Effector CD8-positive, alpha-beta T cell (primary cell): ENCODE measurements around the gene KIRREL3.

Source experiments
- DNase-seq: peaks from one replicate; lab custom pipeline; 2025; lab: John Stamatoyannopoulos, UW

Gene KIRREL3

DNA sequence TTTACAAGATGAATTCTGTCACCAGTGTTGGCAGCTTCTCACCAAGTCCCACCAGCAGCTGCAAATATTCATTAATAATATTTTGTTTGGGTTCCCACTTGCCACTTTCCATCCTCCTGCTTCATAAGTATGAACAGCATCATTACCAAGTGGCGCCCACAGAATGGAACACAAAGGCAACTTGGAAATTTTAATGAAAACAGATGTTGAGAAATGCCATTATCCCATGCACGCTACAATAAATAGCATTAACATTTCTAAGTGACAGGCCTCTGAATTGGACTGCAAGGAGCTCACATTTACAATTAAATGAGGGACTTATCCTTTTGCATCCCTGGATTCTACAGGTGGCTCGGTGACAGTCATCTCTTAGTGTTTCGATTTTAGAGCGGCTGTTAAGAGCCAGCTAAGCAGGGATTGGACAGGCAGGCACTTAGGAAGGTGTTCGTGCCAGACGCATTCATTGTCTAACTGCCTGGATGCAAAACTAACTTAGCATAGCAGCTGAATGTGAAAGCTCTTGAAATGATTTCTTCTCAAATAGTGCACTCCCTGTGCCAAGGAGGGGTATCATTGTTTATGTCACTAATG is 170.3 kb downstream of the KIRREL3 start:
- DNase-seq: no peak

DNA sequence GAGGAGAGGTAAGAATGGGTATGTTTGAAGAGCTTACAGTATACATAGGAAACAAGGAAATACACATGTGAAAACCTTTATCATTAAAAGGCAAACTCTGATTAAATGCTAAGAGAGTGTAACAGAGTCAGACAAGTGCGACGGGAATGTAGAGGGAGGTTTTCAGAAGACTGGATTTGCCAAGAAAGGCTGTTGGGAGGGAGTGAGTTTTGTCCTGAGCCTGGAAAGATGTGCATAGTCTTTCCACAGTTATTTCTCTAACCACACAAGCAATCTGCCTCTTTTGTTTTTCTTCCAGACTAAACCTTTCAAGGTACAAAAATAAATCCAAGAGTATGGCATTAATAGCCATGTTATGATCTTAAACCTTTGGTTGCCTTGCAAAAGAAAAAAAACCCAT is 170.9 kb downstream of the KIRREL3 start:
- DNase-seq: no peak

DNA sequence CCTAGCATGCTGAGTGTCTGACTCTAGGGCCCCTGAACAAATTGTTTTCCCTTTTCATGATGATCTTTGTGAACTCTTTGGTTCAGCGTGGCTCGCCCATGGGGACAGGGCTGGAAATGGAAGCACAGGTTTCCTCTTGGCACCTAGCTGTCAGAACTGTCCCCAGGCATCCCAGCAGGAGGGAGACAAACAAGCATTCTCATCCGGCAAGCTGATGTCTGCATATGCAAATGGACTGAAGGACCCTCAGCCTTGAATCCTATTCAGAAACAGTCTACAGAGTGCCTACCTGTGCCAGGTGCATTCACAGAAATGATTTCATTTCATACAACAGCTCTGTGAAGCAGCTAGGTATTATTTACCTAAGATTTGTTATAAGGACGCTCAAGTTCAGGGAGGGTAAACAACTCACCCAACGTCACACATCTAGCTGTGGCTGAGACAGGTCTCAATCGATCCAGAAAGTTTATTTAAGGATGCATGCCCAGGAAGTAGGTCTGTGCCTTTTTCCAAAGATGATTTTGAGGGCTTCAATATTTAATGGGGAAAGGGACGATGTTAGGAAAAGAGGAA is 176.4 kb downstream of the KIRREL3 start:
- no peak for DNase-seq

DNA sequence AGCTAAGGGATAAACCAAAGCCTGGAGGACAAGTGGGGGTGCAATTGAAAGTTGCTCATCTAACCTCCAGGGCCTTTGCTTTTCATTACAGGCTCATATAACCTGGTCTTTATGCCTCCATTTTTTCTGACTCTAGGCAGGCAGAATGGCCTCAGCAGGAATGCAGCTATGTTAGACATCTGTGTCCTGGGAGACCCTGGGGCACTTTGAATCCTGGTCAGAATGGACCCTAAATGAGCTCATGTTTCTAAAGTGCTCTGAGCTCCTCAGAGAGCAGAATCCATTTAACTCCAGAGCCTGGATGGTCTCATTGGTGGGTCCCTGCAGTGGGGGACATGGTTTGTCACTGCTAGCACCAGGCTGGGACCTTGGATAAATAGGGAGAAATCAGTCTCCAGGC is 177.3 kb downstream of the KIRREL3 start:
- DNase-seq: no peak

DNA sequence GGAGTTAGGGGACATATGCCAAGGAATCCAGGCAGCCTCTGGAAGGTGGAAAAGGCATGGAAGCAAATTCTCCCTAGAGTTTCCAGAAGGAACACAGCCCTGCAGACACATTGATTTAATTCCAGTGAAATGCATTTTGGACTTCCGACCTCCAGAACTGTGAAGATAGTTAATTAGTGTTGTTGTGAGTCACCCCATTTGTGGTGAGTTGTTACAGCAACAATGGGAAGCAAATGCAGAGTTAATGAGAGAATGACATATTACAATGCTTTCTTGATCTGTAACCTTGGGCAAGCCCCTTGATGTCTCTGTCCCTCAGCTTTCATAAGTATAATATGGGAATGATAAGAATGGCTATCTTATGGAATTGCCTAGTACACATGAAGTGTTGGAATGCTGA is 178.7 kb downstream of the KIRREL3 start:
- DNase-seq: no peak

DNA sequence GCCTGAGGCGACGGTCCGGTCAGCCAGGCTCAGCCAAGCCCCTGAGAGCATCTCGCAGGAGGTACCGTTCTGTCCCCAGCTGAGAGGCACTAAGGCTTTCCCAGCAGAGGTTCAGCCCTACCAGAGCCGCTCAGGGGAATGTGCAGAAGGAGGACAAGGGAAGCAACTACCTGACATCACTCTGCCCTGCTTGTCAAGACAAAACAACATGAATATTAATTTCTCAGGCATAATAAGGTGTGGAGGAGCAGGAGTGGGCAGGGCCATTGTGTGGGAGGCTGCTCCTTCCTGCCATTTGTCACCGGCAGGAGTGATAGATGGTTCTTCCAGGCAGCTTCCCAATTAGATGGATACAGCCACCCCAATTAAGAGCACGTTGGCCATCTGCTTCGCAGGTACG is 181.4 kb downstream of the KIRREL3 start:
- no peak for DNase-seq

DNA sequence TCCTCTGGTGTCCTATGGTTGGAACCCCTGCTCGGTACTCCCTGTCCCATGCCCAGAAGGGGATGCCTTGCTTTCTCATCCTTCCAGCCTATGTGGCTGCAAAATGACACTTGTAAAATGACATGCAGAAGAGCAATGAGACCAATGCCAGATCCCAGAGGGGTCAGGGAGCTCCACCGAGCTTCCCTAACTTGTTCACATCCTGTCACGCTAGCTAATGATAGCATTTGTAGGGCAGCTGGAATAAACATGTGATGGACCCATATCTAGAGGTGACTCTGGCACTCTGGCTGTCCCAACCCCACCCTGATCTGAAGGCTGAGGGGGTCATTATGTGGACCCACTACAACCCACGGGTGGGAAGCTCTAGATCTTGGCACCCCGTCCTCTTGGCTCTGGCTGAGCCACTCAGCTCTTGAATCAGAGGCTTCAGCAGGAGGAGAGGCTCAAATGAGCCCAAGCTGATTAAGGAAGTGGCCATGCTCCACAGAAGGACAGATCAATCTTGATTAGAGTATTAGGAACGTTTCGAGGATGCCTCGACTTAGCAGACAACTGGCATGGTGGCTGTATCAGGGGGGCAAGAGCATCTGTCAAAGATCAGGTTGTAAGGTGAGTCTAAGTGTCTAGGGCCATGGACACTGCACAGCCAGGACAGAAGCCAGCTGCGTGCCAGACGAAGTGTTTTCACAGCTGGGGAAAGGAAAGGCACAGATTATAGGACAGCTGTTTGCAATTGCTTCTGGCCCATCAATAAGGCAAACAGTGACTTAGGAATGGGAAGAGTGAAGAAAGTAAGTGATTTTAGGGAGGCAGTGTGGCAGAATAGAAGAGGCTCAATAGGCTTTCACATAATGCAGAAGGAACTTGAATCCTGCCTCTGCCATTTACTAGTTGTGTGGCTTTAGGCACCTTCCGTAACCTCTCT is 182.8 kb downstream of the KIRREL3 start:
- DNase-seq: no peak

DNA sequence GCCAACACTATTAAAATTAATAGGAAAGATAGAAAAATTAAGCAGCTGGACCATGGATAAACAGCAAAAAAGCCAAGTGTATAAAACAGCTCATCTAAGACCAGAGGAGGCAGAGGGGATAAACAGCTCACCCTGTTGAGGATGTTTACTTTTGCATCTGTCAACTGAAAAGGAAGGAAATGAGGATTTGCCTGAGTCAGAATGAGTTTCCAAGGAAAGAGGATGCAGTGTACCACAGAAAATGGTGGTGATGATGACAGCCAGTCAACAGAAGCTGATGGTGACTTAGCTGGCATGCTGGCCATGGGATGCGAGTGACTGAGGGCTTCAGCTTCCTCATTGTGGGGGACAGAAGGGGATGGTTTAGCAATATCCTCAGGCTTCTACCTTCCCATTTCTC is 183.5 kb downstream of the KIRREL3 start:
- DNase-seq: no peak

DNA sequence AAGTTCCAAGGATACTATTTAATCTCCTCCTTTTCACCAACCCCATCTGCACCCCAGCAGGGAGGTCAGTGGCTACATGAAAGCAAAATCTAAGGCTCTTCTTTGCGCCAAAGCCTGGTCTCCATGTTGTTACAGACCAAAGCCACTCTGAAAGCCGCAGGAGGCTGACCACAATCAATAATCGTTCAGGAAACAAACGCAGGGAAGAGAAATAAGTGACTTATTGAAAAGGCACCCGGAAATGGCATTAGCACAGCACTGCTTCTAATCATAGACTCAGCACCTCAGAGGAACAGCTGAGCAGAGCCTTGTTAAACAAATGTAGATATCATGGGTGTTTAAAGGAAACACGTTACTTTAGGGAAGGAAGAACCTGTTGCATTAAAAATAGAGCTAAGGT is 183.9 kb downstream of the KIRREL3 start:
- DNase-seq: no peak

DNA sequence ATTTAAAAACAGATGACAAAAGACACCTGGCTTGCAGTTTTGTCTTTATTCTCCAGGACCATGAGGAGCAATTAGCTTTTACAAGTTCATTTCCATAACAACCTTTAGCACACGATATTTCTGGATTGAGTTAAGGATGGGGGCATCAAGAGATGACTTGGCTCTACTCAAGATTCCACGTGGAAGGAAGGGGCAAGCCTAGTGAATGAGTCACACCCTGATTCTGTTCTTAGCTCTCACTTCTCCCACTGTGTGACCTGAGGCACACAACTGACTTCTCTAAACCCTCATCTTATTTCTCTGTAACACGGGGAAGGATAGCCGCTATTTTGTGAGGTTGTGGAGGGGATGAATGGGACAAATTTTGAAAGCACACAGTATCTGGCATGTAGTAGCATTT is 185.5 kb downstream of the KIRREL3 start:
- no peak for DNase-seq

DNA sequence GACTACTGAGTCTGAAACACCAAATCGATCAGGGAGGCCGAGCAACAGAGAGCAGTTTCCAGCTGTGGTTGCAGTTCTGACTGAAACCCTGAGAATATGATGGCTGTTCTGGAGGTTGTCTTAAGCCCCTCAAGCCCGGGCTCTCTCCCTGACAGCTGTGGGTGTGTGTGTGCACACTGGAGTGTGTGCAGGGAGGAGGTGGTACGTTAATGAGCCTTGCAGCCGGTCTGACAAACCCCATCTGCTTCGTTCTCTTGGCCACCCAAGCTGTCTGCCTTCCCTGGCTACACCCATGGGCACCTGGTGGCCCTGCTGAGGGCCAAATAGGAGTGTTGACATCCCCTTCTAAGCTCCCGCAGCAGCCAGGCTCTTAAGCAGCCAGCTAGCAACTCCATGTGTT is 189.8 kb downstream of the KIRREL3 start:
- DNase-seq: no peak

DNA sequence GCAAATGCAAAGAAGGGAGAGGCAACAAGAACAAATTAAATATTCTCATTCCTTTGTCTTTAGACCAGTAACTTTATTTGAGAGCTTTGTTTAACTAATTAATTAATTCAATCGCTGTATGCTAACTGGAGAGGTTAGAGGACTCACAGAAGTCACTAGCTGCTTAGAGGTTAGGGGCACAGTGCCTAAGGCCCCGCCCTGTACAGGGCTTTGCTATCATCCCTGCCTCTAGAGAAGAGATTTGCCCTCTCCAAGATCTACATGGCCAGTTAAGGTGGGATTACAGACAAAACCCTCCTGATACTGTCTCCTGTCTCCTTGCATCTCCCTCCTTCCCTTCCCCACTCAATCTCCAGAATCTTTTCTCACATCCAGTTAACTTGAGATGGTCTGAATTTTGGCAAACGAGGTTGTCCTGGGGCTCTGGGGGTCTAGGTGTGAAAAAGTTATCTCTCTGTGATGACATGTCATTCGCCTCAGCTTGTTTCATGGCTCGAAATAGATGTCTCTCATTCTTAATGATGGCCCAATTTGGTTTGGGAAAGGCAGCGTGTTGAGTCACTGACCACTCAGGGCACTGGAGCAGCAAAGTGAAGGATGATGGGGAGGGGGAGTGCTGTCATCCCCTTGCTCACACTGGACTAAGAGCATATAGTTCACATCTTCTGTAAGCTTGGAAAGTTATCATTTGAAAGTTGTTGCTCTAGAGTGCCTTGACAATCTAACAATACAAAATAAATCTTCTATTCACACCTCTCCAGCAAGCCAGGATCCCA is 190.9 kb downstream of the KIRREL3 start:
- no peak for DNase-seq

DNA sequence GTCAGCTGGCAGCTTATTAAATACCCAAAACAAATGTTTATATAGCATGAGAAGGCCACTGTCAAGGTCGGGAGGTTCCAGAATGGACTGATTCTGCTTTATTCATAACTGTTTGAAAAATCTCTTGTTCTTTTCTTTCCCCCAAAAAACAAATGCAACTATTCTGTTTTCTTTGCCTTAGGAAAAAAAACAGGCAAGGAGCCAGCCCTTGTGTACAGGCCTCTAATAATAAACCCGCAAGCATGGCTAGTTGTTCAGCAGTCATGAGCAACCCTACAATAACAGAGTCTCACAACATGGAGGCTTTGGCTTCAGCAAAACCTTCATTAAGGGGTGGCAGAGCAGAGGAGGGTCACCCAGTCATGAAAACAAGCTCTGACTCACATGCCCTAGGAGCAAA is 191.7 kb downstream of the KIRREL3 start:
- no peak for DNase-seq

DNA sequence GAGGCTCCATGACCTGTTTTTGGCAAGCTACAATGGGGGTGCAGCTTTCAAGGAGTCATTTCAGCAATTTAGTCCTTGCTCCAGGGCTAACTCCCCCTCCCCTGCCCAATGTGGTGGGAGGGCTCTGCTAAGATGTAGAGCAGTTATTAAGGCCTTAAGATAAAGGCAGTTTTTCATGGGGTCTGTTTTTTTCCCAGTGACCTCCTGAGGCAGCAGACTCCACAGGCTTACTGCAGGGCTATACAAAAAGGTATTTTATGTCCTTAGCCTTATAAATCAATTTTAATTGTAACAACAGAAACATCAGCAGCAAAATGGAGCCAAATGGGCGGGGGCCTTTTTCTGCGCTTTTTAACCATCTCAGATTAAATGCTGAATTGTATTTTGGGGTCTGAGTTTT is 192.3 kb downstream of the KIRREL3 start:
- no peak for DNase-seq

DNA sequence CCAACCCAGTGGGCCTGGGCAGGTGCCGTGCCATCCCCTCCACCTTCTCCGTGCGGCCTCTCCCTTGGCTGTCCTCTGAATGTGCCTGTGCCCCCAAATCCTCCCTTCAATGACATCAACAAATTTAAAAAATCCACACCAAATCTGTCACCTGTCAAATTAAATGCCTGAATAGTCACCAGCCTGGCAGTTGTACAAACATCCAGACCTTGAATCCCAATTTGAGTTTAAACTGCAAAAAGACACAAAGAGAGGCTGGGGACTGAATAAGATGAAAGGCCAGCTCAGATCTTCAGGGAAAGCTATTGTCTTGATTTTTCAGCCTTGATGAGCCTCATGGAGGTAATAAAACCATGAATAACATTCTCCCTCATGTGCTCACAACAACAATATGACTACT is 194.7 kb downstream of the KIRREL3 start:
- DNase-seq: no peak

DNA sequence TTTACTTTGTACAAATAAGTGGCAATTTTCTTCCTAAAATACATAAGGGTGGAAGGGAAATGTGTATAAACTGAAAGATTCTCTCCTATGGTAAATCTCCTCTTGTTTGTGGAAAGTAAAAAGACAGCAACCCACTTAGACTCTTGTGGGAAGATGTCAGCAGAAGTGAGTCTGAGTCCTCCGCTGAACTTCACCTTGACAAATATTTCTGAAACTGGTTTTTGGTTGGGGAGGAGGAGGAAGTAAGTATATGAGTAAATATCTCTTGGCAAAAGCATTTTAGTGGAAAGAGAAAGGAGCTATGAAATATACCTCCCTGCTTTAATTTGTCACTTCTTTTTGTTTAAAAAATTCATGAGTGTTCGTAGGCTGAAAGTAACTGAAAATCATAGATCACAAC is 196.2 kb downstream of the KIRREL3 start:
- no peak for DNase-seq

DNA sequence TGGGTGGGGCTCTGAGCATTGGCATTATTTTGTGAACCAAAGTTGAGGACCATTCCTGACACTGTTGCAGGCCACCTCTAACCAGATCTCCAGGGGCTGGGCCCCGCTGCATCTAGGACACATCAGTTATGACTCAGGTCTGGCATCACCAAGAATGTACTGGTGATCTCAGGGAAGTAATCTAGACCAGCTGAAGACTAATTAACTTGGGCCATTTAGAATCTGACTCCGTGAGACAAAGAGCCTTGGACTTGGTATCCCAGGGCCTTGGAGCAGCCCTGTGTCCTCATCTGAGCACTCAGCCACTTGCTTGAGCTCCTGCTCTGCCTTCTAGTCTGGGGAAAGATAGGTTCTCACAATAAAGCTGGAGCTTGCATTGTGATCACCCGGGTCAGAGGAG is 200.6 kb downstream of the KIRREL3 start:
- DNase-seq: no peak

DNA sequence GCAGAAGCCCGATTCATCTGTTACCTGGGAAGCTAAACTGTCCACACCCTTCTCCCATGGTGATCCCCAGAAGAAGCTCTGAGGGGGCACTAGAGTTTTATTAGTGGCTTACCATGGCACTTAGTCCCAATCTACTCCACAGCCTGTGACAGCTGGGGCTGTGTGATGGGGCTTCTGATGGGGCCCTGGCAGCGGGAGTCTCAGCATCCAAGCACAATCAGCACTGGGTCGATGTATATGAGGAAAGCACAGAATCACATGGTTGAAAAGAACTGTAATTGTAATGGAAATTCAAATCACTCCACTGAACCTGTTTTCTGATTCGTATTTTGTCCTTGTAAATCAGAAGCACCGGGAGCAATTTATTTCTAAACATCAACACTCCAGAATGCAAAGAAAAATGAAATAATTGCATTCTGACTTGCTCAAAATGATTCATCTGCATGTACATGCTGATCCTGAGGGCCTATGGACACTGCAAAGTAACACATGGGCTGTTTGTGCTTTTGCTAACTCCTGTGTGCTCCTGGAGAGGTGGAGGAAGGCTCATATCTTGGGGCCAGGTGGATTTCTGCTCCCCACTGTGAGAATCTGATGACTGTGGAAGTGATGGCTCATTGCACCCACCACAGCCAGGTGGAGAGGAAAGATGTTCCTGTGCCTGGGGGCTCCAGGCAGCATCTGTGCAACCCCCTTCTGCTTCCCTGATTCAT is 203.0 kb downstream of the KIRREL3 start:
- DNase-seq: no peak

DNA sequence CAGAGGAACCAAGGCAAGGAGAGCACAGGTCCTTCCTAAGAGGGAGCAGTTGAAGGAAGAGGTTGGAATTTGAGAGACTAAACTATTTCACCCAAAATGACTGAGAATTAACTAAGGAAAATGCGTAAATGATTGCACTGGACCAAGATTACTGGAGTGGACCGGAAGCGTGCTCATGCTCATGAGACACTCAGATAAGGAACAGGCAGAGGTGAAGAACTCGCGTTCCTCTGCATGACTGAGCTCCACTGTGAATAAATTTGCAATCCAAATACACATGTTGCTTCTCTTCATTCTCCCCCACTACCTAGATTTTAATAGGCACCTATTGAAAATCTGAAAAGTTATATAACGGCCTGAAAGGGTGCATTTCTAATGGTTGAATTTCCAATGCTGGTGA is 207.0 kb downstream of the KIRREL3 start:
- no peak for DNase-seq

DNA sequence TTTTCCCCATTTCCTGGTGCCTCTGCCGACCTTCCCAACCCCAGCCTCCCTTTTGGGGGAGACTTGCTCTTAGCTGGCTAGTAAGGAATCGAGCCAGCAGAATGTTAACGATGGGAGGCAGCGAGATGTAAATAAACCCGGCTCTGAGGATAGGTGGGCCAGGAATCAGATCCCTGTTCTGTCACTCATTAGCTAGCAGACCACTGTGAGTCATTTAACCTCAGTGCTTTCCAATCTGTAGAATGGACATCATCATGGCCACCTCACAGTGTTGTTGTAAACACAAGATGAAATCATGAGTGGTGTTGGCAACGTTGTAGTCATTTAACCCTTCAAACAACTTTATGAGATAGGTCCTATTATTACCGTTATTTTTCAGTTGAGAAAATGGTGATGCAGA is 208.6 kb downstream of the KIRREL3 start:
- no peak for DNase-seq

DNA sequence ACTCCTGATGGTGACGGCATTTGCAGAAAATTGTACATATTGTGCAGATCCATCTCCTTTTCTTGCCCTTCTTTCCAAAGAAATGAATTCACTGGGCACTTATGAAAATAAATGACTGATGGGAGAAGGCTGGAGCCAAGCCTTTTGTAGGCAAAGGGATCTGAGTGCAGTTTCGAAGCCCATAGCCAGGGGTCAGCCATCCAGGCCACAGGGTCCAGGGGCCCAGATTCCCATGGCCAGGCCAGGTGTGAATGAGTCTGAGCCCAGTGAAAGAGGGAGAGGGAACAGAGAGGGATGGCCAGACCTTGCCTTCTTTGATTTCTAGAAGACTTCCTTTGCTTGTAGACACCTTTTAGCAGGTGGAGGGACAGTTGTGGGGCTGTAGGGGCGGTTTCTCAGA is 209.1 kb downstream of the KIRREL3 start:
- DNase-seq: no peak

DNA sequence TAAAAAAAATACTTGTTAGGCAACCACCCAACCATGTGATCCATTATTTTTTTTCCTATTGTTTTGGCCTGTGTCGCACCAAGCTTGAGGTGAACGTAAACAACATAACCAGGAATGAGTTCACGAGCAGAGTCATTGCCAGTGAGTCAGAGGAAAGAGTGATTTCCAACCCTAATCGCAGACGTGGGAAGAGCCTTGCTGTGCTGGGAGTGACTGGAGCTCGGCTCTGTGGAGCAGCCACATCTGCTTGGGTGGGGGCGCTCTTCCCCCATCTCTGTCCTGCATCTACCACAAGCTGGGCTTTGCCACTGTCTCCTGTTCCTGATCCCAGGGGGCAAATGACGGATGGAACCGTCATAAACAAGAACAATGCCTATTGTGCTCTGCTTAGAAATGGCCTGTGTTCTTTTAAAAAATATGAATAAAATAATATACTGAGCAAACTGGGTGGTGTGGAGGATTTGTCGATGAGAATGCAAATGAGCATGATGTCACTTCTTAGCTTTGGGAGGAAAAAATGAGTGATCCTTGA is 210.0 kb downstream of the KIRREL3 start:
- DNase-seq: no peak
